Measurements from ENCODE around the gene BRINP1. TPM values are rescaled to one million over a fixed set of nuclear protein-coding genes. Genes with fewer than 3 reads are reported as not detected.

The BRINP1 gene
- total RNA-seq, 1 experiment from 2014 or later, result not detected

- Histone ChIP-seq H3F3A (ENCODE audit: insufficient read depth, low read depth) (no peaks in the 10 kb centered on the region), H4K20me1 (ENCODE audit: insufficient read depth) (no peaks in the 10 kb centered on the region), H3K27ac (no peak overlapping the region), H3K4me2 (no peak overlapping the region), H2AFZ (no peak overlapping the region), H3K36me3 (ENCODE audit: low read depth) (no peaks in the 10 kb centered on the region), H3K79me2 (ENCODE audit: low read depth) (no peaks in the 10 kb centered on the region), H3K9me2 (ENCODE audit: insufficient read depth) (no peaks in the 10 kb centered on the region), H3K9me3 (ENCODE audit: insufficient read depth, low read depth) (no peaks in the 10 kb centered on the region), H3K4me1 (replicated peaks; ENCODE audit: insufficient read depth) (no peaks in the 10 kb centered on the region), H3K27me3 (ENCODE audit: insufficient read depth, low read depth) (no peaks in the 10 kb centered on the region), H3K4me3 (no peak overlapping the region)
- POLR2A ChIA-PET (ENCODE audit: unreplicated experiment), result no interaction called here
- no peak for TF ChIP-seq EZH2 (IDR thresholded peaks at IDR 0.05; ENCODE audit: low read depth)
- TF ChIP-seq, protein P1, sequence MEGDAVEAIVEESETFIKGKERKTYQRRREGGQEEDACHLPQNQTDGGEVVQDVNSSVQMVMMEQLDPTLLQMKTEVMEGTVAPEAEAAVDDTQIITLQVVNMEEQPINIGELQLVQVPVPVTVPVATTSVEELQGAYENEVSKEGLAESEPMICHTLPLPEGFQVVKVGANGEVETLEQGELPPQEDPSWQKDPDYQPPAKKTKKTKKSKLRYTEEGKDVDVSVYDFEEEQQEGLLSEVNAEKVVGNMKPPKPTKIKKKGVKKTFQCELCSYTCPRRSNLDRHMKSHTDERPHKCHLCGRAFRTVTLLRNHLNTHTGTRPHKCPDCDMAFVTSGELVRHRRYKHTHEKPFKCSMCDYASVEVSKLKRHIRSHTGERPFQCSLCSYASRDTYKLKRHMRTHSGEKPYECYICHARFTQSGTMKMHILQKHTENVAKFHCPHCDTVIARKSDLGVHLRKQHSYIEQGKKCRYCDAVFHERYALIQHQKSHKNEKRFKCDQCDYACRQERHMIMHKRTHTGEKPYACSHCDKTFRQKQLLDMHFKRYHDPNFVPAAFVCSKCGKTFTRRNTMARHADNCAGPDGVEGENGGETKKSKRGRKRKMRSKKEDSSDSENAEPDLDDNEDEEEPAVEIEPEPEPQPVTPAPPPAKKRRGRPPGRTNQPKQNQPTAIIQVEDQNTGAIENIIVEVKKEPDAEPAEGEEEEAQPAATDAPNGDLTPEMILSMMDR (conservative IDR thresholded peaks at IDR 0.05), result no peak
- no peak for DNase-seq
- no TSS peak for BruUV-seq (replicated peaks)
- intact Hi-C loops (cut with micrococcal nuclease; ENCODE audit: unreplicated experiment), result loop anchor here (10.0 kb wide), 1 partner anchor 1102 kb away; no protein-coding TSS in a partner anchor
- CTCF ChIA-PET, result no interaction called here
Measured at GRCh38 chr9:119372951-119373350, 3.7 kb upstream of the BRINP1 start.

DNA sequence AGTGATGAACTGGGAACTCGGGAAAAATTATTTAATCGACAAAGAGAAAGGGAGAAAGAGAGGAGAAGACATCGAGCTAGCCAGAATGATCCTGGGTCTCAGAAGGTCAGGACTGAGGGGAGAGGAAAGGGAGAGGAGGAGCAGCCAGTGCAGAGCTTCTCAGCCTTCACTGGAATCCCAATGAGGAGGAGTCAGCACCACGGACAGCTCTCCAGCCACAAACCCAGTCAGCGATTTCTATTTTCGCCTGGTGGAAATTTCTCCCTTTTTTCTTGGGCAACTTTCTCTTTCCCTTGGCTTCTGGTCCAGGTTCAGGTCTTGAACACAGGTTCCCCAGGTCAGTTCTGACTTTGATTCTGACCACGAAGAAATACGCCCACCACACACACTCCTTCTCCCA lies 1.6 kb upstream of the BRINP1 start:
- BruUV-seq (replicated peaks), result no TSS peak
- Histone ChIP-seq H3K4me3 (no peak overlapping the region), H3F3A (ENCODE audit: insufficient read depth, low read depth) (no peaks in the 10 kb centered on the region), H3K27ac (no peak overlapping the region), H3K9me3 (ENCODE audit: insufficient read depth, low read depth) (no peaks in the 10 kb centered on the region), H3K79me2 (ENCODE audit: low read depth) (no peaks in the 10 kb centered on the region), H3K36me3 (ENCODE audit: low read depth) (no peaks in the 10 kb centered on the region), H3K4me2 (no peak overlapping the region), H2AFZ (no peak overlapping the region), H3K4me1 (replicated peaks; ENCODE audit: insufficient read depth) (no peaks in the 10 kb centered on the region), H3K9me2 (ENCODE audit: insufficient read depth) (no peaks in the 10 kb centered on the region), H3K27me3 (ENCODE audit: insufficient read depth, low read depth) (no peaks in the 10 kb centered on the region), H4K20me1 (ENCODE audit: insufficient read depth) (no peaks in the 10 kb centered on the region)
- intact Hi-C loops (cut with micrococcal nuclease; ENCODE audit: unreplicated experiment), result loop anchor here (10.0 kb wide), 1 partner anchor 1104 kb away; no protein-coding TSS in a partner anchor
- POLR2A ChIA-PET (ENCODE audit: unreplicated experiment), result no interaction called here
- CTCF ChIA-PET, result no interaction called here
- peak in 1 of 2 experiments; percentile 11 for DNase-seq
- no peak for TF ChIP-seq EZH2 (IDR thresholded peaks at IDR 0.05; ENCODE audit: low read depth)
- TF ChIP-seq, protein P1 (conservative IDR thresholded peaks at IDR 0.05), result no peak

DNA sequence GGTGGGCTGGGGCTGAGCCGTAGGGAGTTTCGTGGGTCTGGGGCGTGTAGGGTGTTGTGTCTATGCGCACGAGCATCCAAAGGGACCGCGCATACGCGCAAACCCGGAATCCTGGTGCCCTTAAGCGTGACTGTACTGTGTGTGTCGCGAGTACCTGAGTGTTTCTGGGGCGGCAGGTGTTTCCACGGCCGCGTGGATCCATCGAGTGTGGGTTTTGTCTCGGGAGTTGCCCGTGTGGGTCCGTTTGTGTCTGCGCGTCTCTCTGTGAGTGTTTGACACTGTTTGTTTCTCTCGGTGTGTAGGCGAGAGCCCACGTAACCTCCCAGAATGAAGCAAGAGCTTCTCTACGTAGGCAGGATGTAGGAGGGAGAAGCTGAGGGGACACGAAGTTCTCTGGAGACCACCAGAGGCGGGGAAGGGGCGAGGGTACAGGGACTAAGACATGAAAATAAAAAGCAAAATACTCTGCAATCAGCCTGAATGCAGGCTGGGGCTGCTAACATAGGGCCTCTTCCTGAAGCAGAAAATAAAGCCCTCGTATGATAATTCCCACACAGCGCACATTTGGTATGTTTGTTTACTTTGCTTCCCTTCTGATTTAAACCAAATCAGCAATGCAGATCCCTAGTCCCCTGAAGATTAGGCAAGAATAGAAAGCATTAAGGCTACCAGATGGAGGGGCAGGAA lies 588 bp upstream of the BRINP1 start:
- ChIA-PET POLR2A (ENCODE audit: unreplicated experiment) (no interaction called here), CTCF (no interaction called here)
- no peaks in the 10 kb centered on the region; the same call in 1 of the 2 replicates for H4K20me1 ChIP-seq (ENCODE audit: insufficient read depth)
- no peak overlapping the region for H3K27ac ChIP-seq
- DNase-seq, result no peak
- H3K27me3 ChIP-seq (ENCODE audit: insufficient read depth, low read depth), result no peaks in the 10 kb centered on the region
- no peaks in the 10 kb centered on the region for H3K4me1 ChIP-seq (replicated peaks; ENCODE audit: insufficient read depth)
- no peak for TF ChIP-seq EZH2 (IDR thresholded peaks at IDR 0.05; ENCODE audit: low read depth)
- TF ChIP-seq, protein P1 (conservative IDR thresholded peaks at IDR 0.05), result no peak
- no peak overlapping the region for H2AFZ ChIP-seq
- H3K4me3 ChIP-seq, result no peak overlapping the region
- no peaks in the 10 kb centered on the region for H3K36me3 ChIP-seq (ENCODE audit: low read depth)
- no peaks in the 10 kb centered on the region for H3K79me2 ChIP-seq (ENCODE audit: low read depth)
- intact Hi-C loops (cut with micrococcal nuclease; ENCODE audit: unreplicated experiment), result loop anchor here (5.0 to 10.0 kb wide), 3 partner anchors 845 to 1728 kb away; no protein-coding TSS in a partner anchor
- no peaks in the 10 kb centered on the region for H3K9me3 ChIP-seq (ENCODE audit: insufficient read depth, low read depth)
- H3F3A ChIP-seq (ENCODE audit: insufficient read depth, low read depth), result no peaks in the 10 kb centered on the region
- no TSS peak for BruUV-seq (replicated peaks)
- no peak overlapping the region for H3K4me2 ChIP-seq
- no peaks in the 10 kb centered on the region for H3K9me2 ChIP-seq (ENCODE audit: insufficient read depth)
